Right forelimb (tissue), 1 donor: ENCODE measurements around the gene RGS9BP.
"Not testable (repeated sequence)": the region's sequence is repeated elsewhere in the genome, so short reads cannot be mapped to it uniquely, and the experiment has no call there.

Experiments
- DNase-seq: peaks from one replicate; pipeline ENCODE4 v3.0.0-alpha.2; 2018

The RGS9BP gene

DNA sequence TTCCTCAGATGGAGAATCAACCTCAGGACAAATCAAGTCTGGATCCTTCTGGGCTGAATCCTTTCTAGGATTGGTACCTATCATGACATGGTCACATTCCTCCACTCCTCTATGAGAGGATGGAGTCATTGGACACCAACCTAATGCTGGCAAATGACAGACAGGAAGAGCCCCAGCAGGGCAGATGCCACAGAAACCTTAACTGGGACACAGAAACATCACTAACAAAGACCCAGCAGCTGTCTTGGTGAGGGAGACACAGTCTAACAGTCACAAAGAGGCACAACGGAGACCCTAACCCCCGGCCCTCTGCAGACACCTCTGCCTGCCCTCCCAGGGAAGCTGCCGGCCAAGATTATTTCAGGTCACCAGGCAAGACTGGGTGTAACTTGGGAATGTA lies 2.8 kb upstream of the RGS9BP start:
- no peak for DNase-seq

DNA sequence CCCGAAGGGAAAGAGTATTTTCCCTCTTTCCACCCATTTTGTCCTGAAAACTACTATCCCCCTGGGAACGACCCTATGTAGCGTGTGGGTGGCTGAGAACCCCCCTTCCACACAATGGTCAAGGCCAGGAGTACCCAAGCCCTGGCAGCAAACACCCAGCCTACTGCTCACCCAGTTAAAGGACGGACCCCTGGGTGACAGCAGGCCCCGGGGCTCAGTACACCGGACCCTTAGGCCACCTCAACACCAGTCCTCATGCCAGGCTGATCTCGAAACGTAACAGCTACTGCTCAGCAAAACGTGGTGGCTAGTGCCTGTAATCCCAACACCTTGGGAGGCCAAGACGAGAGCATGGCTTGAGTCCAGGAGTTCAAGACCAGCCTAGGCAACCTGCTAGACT lies 2.1 kb upstream of the RGS9BP start:
- DNase-seq = no peak

DNA sequence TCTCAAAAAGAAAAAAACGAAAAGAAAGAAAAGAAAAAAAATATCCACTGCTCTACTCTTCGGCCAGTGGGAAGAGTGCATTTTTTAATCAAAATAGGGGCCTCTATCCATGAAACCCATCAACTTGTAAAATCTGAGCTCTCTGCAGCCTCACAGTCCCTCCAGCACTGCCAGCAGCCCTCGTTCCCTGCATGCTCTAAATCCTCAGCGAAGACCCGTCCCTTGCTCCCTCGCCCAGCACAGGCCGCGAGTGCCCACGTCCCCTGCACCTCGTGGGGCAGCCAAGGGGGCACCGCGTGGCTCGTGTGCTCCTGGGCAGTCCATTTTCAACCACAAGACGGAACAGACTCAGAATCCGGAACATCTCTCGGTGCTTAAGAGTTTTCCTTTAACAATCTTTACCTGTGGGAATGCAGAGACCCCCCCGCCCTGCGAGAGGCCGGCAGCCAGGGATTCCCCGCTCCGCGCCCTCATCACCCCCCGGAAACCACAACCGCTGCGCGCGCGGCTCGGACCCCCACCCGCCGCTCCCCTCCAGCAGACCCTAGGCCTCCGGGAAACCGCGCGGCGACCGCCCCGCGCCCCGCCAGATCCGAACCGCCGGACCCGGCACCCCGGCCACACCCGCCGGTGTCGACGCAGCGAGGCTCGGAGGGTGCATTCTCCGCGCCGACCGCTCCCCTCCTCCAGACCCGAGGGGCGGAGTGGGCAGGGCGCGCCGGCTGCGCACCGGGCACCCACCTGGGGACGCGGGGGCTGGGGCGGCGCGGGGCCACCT lies 1.3 kb upstream of the RGS9BP start:
- DNase-seq = no peak

DNA sequence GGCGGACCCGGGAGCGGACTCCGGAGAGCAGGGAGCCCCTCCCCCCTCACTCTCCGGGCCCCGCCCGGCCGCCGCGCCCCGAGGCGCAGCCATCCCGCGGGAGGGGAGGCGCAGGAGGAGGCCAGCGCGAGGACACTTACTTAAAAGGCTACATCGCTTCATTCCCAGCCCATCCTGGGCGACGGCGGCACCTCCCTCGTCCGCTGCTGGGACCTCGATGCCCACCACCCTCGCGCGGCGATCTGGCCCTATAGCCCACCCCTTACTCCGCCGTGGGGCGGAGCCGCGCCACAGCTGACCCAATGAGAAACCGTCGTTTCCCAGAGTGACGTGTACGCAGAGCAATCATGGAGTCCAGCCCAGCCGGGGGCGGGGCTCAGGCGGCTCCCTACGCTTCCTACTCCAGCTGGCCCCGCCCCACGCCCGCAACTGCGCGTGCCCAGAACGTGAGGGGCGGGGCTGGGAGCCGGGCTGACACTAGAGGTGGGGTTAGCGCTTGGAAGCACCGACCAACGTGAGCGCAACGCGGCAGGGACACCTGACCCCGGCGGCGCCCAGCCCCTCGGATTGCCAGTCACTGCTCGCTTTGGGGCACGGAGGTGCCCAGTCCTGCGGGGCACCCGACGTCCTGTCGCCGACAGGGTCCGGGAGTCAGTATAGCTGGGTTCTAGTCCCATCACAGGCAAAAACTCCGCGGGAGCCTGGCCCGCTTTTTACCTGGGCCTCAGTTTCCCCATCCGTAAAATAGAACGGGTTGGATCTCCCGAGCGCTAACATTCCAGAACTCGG lies 523 bp upstream of the RGS9BP start, which contains the start of gene ANKRD27:
Gene ANKRD27 (minus strand): TSS at position 250 of the 789 bp plus-strand sequence. CDS start 16,165 bp downstream, outside the sequence.
- DNase-seq = peak; percentile 99

DNA sequence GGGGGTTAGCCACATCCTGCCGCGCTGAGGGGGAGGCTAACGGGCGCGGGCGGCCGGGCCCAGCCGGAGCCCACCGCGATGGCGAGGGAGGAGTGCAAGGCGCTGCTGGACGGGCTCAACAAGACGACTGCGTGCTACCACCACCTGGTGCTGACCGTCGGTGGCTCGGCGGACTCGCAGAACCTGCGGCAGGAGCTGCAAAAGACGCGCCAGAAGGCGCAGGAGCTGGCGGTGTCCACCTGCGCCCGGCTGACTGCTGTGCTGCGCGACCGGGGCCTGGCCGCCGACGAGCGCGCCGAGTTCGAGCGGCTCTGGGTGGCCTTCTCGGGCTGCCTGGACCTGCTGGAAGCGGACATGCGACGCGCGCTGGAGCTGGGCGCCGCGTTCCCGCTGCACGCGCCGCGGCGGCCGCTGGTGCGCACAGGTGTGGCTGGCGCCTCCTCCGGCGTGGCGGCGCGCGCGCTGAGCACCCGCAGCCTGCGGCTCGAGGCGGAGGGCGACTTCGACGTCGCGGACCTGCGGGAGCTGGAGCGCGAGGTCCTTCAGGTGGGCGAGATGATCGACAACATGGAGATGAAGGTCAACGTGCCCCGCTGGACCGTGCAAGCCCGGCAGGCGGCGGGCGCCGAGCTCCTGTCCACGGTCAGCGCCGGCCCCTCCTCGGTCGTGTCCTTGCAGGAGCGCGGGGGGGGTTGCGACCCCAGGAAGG lies 692 bp downstream of the RGS9BP start:
- no peak for DNase-seq

DNA sequence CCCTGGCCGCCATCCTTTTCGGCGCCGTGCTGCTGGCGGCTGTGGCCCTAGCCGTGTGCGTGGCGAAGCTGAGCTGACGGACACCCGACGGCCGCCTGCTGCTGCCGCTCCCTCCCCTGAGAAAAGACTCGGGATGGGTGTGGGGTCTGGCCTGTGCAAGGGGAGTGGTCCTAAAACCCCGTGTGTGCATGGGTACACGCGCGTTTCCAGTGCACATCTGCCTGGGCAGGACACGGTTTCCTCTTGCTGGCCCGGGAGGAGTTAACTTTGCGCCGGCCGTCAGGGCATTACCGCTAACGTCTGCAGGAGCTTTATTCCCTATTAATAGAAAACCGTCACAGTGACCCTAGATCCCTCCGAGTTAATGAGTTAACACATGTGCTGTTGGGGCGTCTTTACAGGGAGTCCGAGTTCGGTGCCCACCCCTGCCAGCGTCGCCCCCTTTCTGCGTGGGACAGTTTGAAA lies 1.3 kb downstream of the RGS9BP start:
- DNase-seq = no peak

DNA sequence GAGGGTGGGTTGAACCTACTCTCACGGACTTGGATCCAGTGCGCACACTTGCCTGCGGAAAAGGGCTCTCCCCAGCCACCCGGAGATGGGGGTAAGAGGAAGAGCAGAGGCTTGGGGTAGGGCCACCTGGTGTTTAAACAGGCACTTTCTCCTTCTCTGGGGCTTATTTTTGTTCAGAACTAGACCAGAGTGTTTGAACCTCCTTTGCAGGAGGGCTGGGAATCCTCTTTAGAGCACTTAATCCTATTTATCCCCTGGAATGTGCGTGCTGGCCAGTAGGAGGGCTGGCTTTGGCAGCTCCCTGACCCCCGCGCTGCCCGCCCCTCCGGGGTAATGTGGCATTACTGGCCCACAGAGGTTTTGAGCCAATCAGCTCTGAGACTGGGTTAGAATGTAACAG lies 2.0 kb downstream of the RGS9BP start:
- DNase-seq = no peak

DNA sequence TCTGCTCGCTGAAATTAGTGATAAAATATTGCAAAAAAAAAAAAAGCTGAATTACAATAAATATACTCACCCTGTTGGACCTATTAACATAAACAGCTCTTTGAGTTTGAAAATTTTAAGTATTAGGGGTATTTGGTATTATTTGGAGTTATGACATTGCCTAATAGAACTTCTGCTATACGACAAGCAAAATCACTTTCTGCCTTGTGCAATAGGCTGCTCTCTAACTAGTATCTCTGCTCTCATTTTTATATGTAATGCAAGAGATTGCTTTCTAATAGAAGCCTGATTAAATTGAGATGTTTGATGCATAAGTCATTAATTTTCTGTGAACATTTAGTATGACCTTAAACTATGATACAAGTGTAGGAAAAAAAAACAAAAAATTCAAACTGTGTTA lies 5.3 kb downstream of the RGS9BP start:
- no peak for DNase-seq

DNA sequence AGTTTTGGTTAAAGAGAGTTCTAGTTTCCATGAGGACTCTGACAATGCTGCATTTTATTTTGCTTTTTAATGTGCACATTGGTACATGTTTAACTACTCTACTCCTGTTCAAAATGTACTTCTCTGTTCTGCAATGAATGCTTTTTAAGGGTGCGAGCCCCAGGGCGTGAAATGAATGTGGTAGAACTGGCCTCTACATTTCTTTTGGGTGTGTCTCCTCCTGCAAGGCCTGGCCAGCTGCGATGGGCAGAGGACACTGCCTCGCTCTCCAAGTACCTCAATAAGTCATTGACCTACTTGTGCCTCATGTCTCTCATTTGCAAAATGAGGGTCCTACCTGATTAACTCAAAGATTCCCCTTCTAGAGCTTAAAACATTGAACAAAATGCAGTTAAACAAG lies 6.7 kb downstream of the RGS9BP start:
- no peak for DNase-seq

DNA sequence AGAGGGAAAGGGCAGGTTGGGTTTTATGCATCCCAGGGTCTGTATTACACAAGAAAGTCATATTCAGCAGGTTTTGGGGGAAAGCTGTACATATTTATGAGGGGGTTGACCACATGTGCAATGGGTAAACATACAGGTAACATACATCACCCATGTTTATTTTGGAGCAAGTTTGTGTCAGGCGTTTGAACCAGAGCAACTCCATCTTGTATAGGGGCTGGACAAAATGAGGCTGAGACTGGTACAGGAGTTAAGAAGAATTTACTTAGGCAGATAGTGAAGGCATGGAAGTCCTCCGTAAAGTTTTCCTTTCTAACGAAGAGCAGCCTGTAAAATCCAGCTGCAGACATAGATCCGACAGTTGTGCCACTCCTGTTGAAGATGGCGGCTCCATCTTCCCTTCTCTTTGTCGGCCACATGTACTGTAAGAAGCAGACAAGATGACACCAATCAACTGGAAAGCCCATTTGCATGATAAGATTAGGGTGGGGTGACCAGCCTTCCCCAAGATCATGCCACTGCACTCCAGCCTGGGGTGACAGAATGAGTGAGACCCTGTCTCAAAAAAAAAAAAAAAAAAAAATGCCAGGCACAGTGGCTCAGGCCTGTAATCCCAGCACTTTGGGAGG lies 11.3 kb downstream of the RGS9BP start:
- DNase-seq = no peak

DNA sequence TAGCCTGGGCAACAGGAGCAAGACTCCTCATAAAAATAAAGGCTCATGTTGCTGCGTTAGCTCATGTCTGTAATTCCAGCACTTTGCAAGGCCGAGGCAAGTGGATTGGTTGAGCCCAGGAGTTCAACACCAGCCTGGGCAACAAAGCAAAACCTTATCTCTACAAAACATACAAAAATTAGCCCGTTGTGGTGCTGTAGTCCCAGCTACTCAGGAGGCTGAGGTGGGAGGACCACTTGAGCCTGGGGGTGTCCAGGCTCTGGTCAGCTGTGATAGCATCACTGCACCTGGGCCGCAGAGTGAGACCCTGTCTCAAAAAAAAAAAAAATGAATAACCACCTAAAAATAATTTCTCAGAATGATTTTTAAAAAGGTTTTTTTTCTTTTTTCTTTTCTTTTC lies 12.0 kb downstream of the RGS9BP start:
- no peak for DNase-seq

DNA sequence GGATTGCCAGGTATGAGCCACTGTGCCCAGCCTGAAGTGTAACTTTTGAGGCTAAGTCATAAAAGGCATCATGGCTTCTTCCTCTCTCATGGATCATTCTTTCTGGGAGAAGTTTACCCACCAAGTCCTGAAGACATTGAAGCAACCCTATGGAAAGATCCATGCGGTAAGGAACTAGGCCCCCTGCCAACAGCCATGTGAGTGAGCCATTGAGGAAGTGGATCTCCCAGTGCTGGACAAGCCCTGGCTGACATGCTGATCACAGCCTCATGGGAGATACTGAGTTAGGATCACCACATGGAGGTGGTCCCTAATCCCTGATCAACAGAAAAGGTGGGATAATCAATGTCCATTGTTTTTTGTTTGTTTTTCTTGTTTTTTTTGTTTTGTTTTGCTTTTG lies 12.7 kb downstream of the RGS9BP start:
- no peak for DNase-seq

DNA sequence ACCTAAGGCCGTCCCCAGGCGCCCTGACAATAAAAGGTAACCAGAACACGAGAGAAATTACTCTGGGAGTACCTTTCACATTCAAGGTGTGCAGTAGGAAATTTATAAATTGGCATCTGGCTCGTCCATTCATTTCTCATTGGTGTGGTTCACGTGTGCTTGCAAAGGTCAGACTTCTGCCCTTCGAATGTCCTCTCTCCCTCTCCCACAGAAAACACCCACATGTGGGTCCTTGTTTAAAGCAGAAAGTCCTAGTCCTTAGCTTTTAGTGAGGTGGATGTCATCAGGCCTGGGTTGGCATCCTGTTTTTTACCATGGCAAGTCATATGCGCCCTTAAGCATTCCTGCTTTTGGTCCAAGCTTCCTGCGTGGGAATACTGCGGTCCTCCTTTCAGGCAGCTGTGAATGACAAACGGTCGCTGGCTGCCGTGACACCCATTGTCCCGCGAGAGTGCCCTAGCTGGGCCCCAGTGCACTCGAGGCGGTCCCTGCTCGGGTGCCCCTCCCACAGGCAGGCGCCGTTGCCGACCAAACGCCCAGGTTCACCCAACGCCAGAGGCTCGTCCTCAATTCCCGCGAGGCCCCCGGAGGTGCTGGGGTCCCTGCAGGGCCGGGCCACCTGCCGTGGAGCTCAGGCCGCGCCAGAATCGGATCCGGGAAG lies 15.8 kb downstream of the RGS9BP start, which contains the start of gene NUDT19:
Gene NUDT19 (plus strand): TSS at position 531 of the 661 bp plus-strand sequence. CDS start 140 bp downstream, outside the sequence.
- peak; percentile 83 for DNase-seq

DNA sequence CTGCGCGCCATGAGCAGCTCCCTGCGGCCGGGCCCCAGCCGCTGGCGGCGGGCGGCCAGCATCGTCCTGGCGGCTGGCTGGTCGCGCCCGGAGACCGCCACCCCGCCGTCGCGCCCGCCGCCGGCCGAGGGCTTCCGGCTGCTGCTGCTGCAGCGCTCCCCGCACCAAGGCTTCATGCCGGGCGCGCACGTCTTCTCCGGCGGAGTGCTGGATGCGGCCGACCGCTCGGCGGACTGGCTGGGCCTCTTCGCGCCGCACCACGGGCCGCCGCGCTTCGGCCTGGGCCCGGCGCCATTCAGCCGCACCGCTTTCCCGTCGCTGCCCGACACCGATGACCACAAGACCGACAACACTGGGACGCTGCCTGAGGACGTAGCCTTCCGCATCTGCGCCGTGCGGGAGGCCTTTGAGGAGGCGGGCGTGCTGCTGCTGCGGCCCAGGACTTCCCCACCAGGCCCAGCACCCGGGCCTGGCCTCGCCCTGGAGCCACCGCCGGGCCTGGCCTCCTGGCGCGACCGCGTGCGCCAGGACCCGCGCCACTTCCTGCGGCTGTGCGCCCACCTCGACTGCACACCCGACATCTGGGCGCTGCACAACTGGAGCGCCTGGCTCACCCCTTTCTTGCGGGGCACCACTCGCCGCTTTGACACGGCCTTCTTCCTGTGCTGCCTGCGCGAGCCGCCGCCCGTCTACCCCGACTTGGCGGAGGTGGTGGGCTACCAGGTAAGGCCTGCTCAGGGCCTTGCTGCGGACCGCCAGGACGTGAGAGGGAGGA lies 16.5 kb downstream of the RGS9BP start:
- peak; percentile 79 for DNase-seq

DNA sequence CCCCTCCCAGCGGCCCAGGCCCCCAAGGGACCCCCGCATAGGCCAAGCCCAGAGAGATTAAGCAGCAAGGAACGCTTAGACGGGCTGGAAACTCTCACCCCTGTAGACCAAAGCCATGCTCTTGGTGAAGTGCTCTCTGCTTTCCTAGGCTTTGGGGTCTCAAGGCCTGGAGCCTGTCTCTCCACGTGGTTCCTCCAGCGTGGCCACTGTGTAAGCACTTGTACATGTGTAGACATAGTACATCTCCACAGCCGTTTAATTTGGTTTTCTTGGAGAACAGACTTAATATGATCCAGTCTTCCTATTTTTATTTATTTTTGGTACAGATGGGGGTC lies 17.0 kb downstream of the RGS9BP start:
- DNase-seq = no peak

DNA sequence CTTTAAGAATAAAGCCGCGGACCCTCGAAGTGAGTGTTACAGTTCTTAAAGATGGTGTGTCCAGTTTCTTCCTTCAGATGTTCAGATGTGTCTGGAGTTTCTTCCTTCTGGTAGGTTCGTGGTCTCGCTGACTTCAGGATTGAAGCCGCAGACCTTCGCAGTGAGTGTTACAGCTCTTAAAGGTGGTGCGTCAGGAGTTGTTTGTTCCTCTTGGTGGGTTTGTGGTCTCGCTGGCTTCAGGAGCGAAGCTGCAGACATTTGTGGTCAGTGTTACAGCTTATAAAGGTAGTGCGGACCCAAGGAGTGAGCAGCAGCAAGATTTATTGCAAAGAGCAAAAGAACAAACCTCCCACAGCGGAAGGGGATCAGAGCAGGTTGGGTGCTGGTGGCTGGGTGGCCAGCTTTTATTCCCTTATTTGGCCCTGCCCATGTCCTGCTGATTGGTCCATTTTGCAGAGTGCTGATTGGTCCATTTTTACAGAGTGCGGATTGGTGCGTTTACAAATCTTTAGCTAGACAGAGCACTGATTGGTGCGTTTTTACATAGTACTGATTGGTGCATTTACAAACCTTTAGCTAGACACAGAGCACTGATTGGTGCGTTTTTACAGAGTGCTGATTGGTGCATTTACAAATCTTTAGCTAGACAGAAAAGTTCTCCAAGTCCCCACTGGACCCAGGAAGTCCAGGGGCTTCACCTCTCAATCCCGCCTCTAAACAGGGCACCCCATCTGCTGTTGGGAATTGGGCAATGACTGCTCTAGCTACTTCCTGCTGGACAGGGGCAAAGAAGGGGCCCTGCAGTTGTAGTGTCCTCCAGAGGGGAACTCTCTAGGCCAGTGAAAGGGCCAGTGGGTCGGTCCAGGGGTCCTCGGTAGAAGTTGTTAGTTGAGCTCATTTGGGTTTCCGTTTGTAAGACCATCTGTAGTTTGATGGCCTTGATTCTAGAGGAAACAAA lies 17.8 kb downstream of the RGS9BP start:
- DNase-seq = not testable (repeated sequence)

DNA sequence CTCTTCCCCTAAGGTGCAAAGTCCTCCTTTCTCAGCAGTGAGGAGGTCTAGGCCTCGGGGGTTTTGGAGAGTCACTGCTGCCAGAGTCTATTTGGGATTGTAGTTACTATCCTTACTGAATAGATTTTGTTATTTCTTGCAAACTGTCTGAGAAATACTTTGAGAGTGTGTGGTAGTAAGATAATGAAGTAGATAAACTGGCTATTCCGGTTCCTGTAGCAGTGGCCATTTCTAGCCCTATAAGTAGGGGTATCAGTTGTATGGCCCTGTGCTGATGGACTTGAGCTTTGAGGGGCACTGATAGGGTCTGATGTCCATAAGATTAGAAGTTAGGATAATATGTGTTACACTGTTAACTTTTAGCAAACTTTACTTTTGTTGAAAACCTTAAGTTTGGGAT lies 18.7 kb downstream of the RGS9BP start:
- DNase-seq = not testable (repeated sequence)

DNA sequence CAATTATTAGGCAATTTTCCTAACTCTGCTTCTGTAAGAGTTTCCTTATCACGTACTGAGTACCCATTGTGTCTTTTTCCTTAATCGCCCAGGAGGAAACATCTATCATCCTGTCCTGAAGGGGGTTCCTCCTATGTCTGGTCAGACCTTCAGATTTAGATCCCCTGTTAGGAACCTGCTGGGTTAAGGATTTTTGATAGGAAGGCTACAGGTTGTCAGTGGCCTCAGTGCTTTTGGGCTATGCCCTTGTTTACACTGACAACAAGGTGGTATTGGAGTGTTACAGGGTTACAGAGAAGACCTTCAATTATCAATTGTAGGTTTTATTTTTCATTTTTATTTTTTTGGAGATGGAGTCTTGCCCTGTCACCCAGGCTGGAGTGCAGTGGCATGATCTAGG lies 19.2 kb downstream of the RGS9BP start:
- not testable (repeated sequence) for DNase-seq

DNA sequence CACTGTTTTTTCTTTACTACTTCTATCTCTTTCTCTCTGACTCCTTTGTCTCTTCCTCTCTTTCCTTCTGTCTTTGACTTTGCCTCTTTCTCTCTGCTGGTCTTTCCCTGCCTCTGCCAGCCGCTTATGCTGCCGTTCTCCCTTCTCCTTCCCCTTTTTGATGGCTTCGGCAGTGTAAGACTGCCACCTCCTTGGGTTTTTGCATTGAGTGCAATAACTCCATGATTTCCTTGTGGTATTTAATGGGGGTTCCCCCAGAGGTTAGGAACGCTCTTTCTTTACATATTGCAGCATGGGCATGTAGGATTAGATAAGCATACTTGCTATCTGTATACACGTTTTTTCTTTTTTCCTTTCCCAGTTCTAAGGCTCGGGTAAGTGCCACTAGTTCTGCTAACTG lies 19.9 kb downstream of the RGS9BP start:
- not testable (repeated sequence) for DNase-seq

DNA sequence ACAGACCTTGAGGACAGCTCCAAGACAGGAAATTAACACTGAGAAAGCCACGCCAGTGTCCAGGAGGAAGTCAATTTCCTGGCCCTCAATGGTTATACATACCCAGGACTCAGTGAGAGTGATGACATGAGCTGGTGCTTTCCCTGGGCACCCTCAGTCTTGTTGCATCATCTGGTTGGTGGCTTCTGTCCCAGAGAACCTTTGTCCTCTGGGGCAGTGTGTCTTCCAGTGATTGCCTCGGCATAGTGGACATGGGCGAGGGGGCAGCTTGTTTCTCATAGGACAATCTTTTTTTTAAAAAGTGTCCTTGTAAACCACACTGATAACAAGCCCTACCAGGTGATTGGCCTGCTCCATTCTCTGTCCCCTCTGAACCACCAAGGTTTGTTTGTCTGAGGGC lies 21.1 kb downstream of the RGS9BP start:
- DNase-seq = not testable (repeated sequence)
